HT-29 (cell line): ENCODE data around the gene ACSF3. TPM values are rescaled to one million over a fixed set of nuclear protein-coding genes. Genes with fewer than 3 reads are reported as not detected.
"Not testable (repeated sequence)": the region's sequence is repeated elsewhere in the genome, so short reads cannot be mapped to it uniquely, and the experiment has no call there.

Experiments
- DNase-seq: peaks from one replicate; pipeline ENCODE4 v3.0.0-alpha.2; 2015; ENCODE audit warnings: low spot score
- total RNA-seq: library from RNA; depleted of rRNA; stranded (reverse); fragments of >200 nt; shearing (Covaris generic); gene quantifications from 2 replicates; pipeline ENCODE4 v1.2.3, GENCODE V29; 2014

Gene ACSF3
- total RNA-seq, 1 experiment from 2014 or later, result 43.5 TPM

- no peak for DNase-seq
Observed at GRCh38 chr16:89174055-89174827, 80.6 kb downstream of the ACSF3 start.

- no peak for DNase-seq
Observed at GRCh38 chr16:89174877-89175276, 81.2 kb downstream of the ACSF3 start.

- DNase-seq, result no peak
Observed at GRCh38 chr16:89175280-89176146, 81.9 kb downstream of the ACSF3 start.

DNA sequence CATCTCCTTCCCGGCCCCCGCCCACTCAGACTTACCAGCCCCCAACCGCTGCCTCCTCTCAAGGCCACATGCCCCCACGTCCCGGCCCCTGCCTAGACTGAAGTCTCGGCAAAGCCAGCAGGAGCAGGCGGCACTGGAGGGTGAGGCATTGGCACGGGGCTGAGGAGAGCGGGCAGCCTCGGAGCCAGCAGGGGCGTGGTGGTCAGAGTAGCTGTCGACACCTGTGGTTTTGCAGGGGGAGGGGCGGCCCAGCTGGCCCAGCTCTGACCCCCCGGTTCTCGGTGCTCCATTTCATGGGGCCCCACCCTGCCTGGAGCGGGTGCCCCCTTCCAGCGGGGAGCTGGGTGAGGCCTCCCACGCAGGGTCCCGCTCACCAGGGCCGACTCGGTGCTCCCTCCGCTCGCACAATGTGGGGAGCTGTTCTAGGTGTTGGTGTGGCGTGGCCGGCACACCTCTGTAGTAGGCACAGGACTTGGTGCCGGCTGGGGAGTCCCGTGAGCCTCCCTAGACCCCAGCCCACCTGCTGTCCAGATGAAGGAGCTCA, 82.6 kb downstream of the ACSF3 start:
- no peak for DNase-seq

DNA sequence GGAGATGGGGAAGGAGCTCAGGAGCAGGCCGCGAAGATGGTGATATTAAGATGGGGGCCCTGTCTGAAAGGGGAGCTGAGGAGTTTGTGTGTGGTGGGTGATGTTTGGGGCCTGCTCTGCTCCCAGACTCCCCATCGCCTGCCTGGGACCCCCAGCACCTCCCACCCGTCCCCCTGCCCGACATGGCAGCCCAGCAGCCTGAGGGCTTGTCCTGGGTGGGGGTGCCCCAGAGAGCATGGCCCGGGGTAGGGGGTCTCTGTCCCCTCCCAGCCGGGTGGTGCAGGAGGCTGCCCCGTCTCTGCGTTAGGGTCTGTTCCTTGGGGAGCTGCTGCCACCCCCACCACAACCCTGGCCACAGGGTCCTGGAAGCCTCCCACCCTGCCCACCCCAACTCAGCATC, 83.1 kb downstream of the ACSF3 start:
- DNase-seq, result no peak

DNA sequence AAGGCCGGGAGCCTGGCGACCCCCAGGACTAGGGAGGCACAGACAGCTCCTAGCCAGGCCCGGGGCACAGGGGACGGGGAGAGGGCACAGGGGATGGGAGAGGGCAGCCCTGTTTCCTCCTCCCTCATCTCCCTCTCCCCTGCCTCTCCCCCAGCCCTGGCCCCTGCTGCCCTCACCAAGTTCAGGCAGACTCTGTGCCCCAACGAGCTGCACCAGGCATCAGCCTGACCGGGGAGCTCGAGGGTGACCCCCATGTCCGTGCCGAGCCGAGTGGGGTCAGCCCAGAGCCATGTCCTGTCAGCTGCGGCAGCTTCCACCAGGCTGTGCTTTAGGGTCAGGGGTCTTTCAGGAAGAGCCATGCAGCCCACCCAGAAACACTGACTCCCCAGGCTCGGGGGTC, 83.8 kb downstream of the ACSF3 start:
- DNase-seq, result no peak

- DNase-seq, result no peak
Observed at GRCh38 chr16:89178453-89179147, 84.9 kb downstream of the ACSF3 start.

DNA sequence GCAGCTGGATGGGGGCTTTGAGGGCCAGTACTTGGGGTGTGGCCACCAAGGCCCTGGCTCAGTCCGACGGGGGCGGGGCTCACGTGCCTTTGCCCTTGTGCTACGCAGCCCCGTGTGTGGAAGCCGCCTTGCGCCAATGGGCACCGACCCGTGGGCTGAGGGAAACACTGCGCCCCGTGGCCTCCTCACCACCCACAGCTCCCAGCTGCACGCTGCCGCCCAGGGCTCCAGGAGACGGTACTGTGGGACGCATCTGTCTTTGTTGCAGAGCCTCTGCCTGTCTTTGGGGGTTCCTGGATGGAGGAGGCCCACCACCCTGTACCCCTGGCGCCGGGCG, 85.5 kb downstream of the ACSF3 start:
- DNase-seq, result no peak

GRCh38 chr16:89179656-89180315, 86.1 kb downstream of the ACSF3 start:
- no peak for DNase-seq

- no peak for DNase-seq
Observed at GRCh38 chr16:89183463-89183862, 89.8 kb downstream of the ACSF3 start.

DNA sequence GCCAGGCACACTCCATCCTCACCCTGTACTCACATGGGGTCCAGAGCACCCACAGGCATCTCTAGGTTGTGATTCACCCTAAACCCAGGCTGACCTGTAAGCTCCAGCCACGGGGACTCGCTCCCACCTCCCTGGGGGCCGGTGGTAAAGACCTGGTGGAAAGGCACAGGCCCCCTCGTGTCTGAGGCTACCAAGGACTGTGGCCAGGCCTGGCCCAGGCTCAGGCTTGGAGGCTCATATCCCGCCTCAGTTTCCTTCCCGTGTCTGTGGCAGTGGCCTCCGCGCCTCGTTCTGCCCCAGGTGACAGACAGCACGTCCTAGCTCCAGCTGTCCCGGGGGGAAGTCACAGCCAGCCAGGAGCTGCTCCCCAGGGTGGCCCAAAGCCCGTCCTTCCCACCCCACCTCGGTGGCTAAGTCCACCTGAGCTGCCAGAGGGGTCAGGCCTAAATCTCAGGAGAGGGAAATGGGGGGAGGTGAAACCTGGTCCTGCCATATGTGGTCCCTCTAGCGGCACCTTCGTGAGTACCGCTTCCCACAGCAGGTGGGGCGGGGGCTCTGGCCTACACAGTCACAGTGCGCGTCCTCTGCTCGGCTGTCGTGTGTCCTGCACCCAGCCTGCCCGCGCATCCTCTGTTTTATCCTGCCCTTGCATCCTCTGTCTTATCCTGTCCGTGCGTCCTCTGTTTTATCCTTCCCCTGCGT, 90.5 kb downstream of the ACSF3 start:
- no peak for DNase-seq

- no peak for DNase-seq
Observed at GRCh38 chr16:89184677-89184932, 91.0 kb downstream of the ACSF3 start.

DNA sequence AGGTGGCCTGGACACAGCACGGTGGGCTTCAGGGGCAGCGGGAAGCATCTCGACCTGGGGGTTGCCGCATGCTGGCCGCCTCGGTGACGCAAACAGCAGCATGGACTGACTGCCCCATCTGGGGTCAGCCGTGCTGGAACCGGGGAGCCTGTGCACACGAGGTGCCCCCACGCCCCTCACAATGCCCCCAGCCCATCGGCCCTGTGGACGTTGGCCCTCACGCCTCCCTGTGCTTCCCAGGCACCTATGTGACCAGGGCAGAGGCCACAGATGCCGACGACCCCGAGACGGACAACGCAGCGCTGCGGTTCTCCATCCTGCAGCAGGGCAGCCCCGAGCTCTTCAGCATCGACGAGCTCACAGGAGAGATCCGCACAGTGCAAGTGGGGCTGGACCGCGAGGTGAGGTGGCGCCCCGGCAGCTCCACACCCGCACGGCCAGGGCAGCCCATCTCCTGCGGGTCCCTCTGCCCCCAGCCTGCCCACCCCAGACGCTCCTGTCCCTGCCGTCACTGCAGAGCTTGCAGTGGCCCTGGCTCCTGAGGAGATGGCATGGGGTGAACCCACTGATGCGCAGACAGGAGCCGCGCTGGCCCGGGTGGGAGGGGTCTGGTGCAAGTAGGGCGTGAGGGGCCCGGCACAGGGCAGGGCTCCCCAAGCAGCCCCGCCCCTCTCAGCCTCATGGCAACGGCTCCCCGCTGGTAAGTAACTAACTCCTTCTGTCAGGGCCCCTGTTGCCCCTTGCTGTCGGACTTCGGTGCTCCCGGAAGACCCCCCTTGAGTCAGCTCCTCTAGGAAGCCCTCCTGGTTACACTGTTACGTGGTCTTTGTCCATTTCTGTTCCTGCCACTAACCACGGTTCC, 91.5 kb downstream of the ACSF3 start:
- no peak for DNase-seq

DNA sequence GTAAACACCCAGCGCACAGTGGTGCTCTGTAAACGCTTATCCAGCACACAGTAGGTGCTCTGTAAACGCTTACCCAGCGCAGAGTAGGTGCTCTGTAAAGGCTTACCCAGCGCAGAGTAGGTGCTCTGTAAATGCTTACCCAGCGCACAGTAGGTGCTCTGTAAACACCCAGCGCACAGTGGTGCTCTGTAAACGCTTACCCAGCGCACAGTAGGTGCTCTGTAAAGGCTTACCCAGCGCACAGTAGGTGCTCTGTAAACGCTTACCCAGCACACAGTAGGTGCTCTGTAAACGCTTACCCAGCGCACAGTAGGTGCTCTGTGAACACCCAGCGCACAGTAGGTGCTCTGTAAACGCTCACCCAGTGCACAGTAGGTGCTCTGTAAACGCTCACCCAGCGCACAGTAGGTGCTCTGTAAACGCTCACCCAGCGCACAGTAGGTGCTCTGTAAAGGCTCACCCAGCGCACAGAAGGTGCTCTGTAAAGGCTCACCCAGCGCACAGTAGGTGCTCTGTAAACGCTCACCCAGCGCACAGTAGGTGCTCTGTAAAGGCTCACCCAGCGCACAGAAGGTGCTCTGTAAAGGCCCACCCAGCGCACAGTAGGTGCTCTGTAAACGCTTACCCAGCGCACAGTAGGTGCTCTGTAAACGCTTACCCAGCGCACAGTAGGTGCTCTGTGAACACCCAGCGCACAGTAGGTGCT, 92.4 kb downstream of the ACSF3 start:
- not testable (repeated sequence) for DNase-seq

GRCh38 chr16:89186593-89187031, 93.0 kb downstream of the ACSF3 start:
- not testable (repeated sequence) for DNase-seq

DNA sequence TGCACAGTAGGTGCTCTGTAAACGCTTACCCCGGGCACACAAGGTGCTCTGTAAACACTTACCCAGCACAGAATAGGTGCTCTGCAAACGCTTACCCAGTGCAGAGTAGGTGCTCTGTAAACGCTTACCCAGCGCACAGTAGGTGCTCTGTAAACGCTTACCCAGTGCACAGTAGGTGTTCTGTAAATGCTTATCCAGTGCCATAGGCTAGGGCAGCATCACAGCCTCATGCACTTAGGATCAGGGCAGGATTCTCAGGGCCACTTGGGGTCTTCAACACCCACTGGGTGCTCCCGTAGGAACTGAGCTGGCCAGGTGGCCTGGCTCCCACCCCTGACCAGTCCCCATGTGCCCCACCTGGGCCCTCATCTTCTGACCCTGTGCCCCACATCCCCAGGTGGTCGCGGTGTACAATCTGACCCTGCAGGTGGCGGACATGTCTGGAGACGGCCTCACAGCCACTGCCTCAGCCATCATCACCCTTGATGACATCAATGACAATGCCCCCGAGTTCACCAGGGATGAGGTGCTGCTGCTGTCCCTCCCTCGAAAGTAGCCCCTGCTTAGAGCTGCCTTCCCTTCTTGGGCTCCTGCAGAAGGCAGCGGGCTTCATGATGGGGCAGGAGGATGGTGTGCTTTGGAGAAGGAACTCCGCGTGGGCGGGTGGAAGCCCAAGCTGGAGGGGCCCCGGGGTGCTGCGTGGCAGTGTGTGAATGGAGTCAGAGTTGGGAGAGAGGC, 93.5 kb downstream of the ACSF3 start:
- DNase-seq, result peak; percentile 22

- DNase-seq, result no peak
Observed at GRCh38 chr16:89187770-89188392, 94.2 kb downstream of the ACSF3 start.
